Transverse colon (tissue), 4 donors: ENCODE measurements around the gene MTHFD1L. TPM values are rescaled to one million over a fixed set of nuclear protein-coding genes. Genes with fewer than 3 reads are reported as not detected.

ENCODE experiments used
- DNase-seq: peaks from one replicate; pipeline ENCODE4 v3.0.0-alpha.2; 2019
- H3K27ac ChIP-seq, 4 donors: fragments of 200-600 bp; sonication (generic); 2 replicates each; pipeline ENCODE4 v1.5.1; 2016 to 2018; ENCODE audit warnings: inconsistent platforms in 4 of 4
- H3K27me3 ChIP-seq: fragments of 200-600 bp; sonication (generic); 2 replicates; pipeline ENCODE4 v1.5.1; 2017; ENCODE audit warnings: inconsistent platforms
- H3K36me3 ChIP-seq, 4 donors: fragments of 200-600 bp; sonication (generic); 2 replicates each; pipeline ENCODE4 v1.5.1; 2017 to 2019; ENCODE audit warnings: inconsistent platforms in 4 of 4
- H3K4me1 ChIP-seq, 4 donors: fragments of 200-600 bp; sonication (generic); 2 replicates each; pipeline ENCODE4 v1.5.1; 2017 to 2020; ENCODE audit warnings: inconsistent platforms in 4 of 4
- H3K4me3 ChIP-seq, 4 donors: fragments of 200-600 bp; sonication (generic); 1 replicate in 1 of 4; 2 replicates in 3 of 4; pipeline versions ENCODE4 v1.5.1 to v1.6.1; 2017 to 2019; ENCODE audit warnings: inconsistent platforms in 4 of 4
- H3K9me3 ChIP-seq, 2 donors: fragments of 200-600 bp; sonication (generic); 2 replicates each; pipeline ENCODE4 v1.5.1; 2017 to 2019; ENCODE audit warnings: inconsistent platforms in 2 of 2
- CTCF ChIP-seq, 5 experiments: fragments of 200-600 bp in 3 of 5; fragments of 450-650 bp in 2 of 5; sonication (generic) in 3 of 5; IDR thresholded peaks; 1 replicate in 2 of 5; 2 replicates in 3 of 5; pipeline ENCODE4 v1.5.1; 2016 to 2017; ENCODE audit warnings: antibody characterized with exemption in 5 of 5, inconsistent platforms in 3 of 5, mild to moderate bottlenecking in 2 of 5, moderate library complexity in 1 of 5
- EP300 ChIP-seq: sonication (generic); formaldehyde crosslinking; IDR thresholded peaks from one replicate; pipeline ENCODE4 v1.6.1; 2017; ENCODE audit warnings: antibody characterized with exemption, low read depth
- POLR2A ChIP-seq: fragments of 450-650 bp; IDR thresholded peaks from one replicate; pipeline ENCODE4 v1.6.1; 2016; ENCODE audit warnings: antibody characterized with exemption, mild to moderate bottlenecking, moderate library complexity
- POLR2AphosphoS5 ChIP-seq, 3 donors: sonication (generic); formaldehyde crosslinking; IDR thresholded peaks; one replicate each; pipeline ENCODE4 v1.6.1; 2016; ENCODE audit warnings: antibody characterized with exemption in 3 of 3
- WGBS, 2 donors: methylation state at CpG; one replicate each; pipeline ENCODE4 v1.1.5; 2018; ENCODE audit warnings: low coverage in 1 of 2; 5-methylcytosine and 5-hydroxymethylcytosine counted together
- in situ Hi-C, 4 donors: fragments of 200-750 bp; cut with MboI; loops; one replicate each; pipeline versions ENCODE4 v1.15.0 to v1.15.1; 2017; ENCODE audit warnings: low sequenced_read_pairs in 3 of 4, low pct_ligation_motif_present in 1 of 4, low pct_unique_long_range_greater_than_20kb in 1 of 4
- intact Hi-C: fragments of 100-400 bp; cut with DNase I; formaldehyde crosslinking; loops from one replicate; pipeline ENCODE4 v1.15.1; 2023; ENCODE audit warnings: low total_unique reads
- total RNA-seq, 4 donors: library from RNA; depleted of rRNA; stranded (reverse); fragments of >200 nt; gene quantifications; one replicate each; pipeline ENCODE4 v1.1.0, GENCODE V29; 2016

MTHFD1L gene
- total RNA-seq, 4 donors from 2014 or later, result 0.82 to 10.1 (median 5.4) TPM

GRCh38 chr6:150877928-150878327 lies 12.4 kb downstream of the MTHFD1L start:
- peaks cover 4 to 34% (median 18%) of the 10 kb centered on the region in 4 donors for H3K4me1 ChIP-seq
- H3K9me3 ChIP-seq, result no peaks in the 10 kb centered on the region
- intact Hi-C loops, result no loop called here
- DNase-seq, result peak; percentile 81
- in situ Hi-C loops, result loop anchor here in 1 of 4 donors (25.0 kb wide), 1 partner anchor 134 kb away; no protein-coding TSS in a partner anchor
- TF ChIP-seq POLR2AphosphoS5 (IDR thresholded peaks at IDR 0.05) (no peak), CTCF (IDR thresholded peaks at IDR 0.05) (peak in 4 of 5 experiments; percentile 27 to 38 (median 32)), EP300 (no peak), POLR2A (no peak)
- no peaks in the 10 kb centered on the region for H3K36me3 ChIP-seq
- 57 to 67% methylated on average over 8 of the region's 8 CpGs for WGBS, 2 donors
- no peak overlapping the region for H3K4me3 ChIP-seq
- H3K27ac ChIP-seq, result peak overlapping the region in 3 of 4 donors; percentile 44 to 54 (median 47)
- no peaks in the 10 kb centered on the region for H3K27me3 ChIP-seq

- H3K4me3 ChIP-seq, result no peak overlapping the region
- no peak for DNase-seq
- intact Hi-C loops (no loop called here), in situ Hi-C loops (loop anchor here in 1 of 4 donors (25.0 kb wide), 1 partner anchor 134 kb away; no protein-coding TSS in a partner anchor)
- H3K27ac ChIP-seq, result peak overlapping the region in 3 of 4 donors; percentile 44 to 54 (median 47)
- H3K4me1 ChIP-seq, result peaks cover 4 to 34% (median 18%) of the 10 kb centered on the region in 4 donors
- no peaks in the 10 kb centered on the region for H3K27me3 ChIP-seq
- H3K36me3 ChIP-seq, result no peaks in the 10 kb centered on the region
- no peak for TF ChIP-seq EP300
- no peak for TF ChIP-seq POLR2A
- no peak for TF ChIP-seq POLR2AphosphoS5 (IDR thresholded peaks at IDR 0.05)
- no peaks in the 10 kb centered on the region for H3K9me3 ChIP-seq
- WGBS, 2 donors, result 75 to 79% methylated on average over 6 to 9 of the region's 9 CpGs
Observed at GRCh38 chr6:150878347-150879213, 13.1 kb downstream of the MTHFD1L start.

- intact Hi-C loops, result no loop called here
- 89% methylated on average over 3 of the region's 3 CpGs; no CpG with 5 or more reads in 1 of the 2 donors for WGBS, 2 donors
- Histone ChIP-seq H3K9me3 (no peaks in the 10 kb centered on the region), H3K4me3 (no peak overlapping the region), H3K36me3 (no peaks in the 10 kb centered on the region), H3K27ac (no peak overlapping the region), H3K4me1 (peaks cover 4 to 34% (median 18%) of the 10 kb centered on the region in 4 donors), H3K27me3 (no peaks in the 10 kb centered on the region)
- no peak for TF ChIP-seq POLR2AphosphoS5 (IDR thresholded peaks at IDR 0.05)
- no peak for TF ChIP-seq EP300
- no peak for TF ChIP-seq POLR2A
- TF ChIP-seq CTCF (IDR thresholded peaks at IDR 0.05), result no peak
- DNase-seq, result no peak
- in situ Hi-C loops, result loop anchor here in 1 of 4 donors (25.0 kb wide), 1 partner anchor 132 kb away; no protein-coding TSS in a partner anchor
Observed at GRCh38 chr6:150880336-150880735, 14.8 kb downstream of the MTHFD1L start.

- no peak for DNase-seq
- H3K4me3 ChIP-seq, result no peak overlapping the region
- intact Hi-C loops, result no loop called here
- peaks cover 0 to 20% (median 14%) of the 10 kb centered on the region in 4 donors for H3K4me1 ChIP-seq
- peak overlapping the region in 3 of 4 donors; percentile 32 to 43 (median 39) for H3K27ac ChIP-seq
- TF ChIP-seq CTCF (IDR thresholded peaks at IDR 0.05) (no peak), EP300 (no peak), POLR2A (no peak), POLR2AphosphoS5 (IDR thresholded peaks at IDR 0.05) (no peak)
- H3K9me3 ChIP-seq, result no peaks in the 10 kb centered on the region
- no peaks in the 10 kb centered on the region for H3K27me3 ChIP-seq
- H3K36me3 ChIP-seq, result no peaks in the 10 kb centered on the region
- 42 to 51% methylated on average over 3 of the region's 3 CpGs for WGBS, 2 donors
- in situ Hi-C loops, result loop anchor here in 1 of 4 donors (25.0 kb wide), 1 partner anchor 130 kb away; no protein-coding TSS in a partner anchor
Observed at GRCh38 chr6:150881911-150882481, 16.5 kb downstream of the MTHFD1L start.
